Panc1 (cell line): ENCODE data around the gene ZCCHC14. TPM values are rescaled to one million over a fixed set of nuclear protein-coding genes. Genes with fewer than 3 reads are reported as not detected.

Experiments
- ATAC-seq: fragments of 200-7000 bp; cut with Tn5 transposase; 2 replicates; pipeline ENCODE4 v1.9.1; 2020; ENCODE audit warnings: mild to moderate bottlenecking, moderate library complexity
- BruUV-seq: library from RNA; stranded (reverse); fragments of 400-500 nt; replicated peaks from 2 replicates; lab custom pipeline; 2021; lab: Mats Ljungman, UMichigan
- CTCF ChIA-PET: fragments of 300-600 bp; sonication (Branson Sonifier 250); formaldehyde crosslinking; loops from one replicate; lab custom pipeline; 2022; ENCODE audit warnings: antibody characterized with exemption; lab: Charles Lee
- POLR2A ChIA-PET: fragments of 300-600 bp; sonication (Branson Sonifier 250); formaldehyde crosslinking; loops from one replicate; lab custom pipeline; 2022; ENCODE audit warnings: antibody characterized with exemption; lab: Charles Lee
- DNase-seq: peaks from one replicate; pipeline ENCODE4 v3.0.0-alpha.2; 2010; ENCODE audit warnings: low read depth, low spot score
- H3K27ac ChIP-seq: 2 replicates; pipeline ENCODE4 v1.5.1; 2011; ENCODE audit warnings: mild to moderate bottlenecking, low read length, inconsistent platforms
- H3K27me3 ChIP-seq: fragments of 200-500 bp; sonication (Bioruptor generic); 2 replicates; pipeline ENCODE4 v1.6.0; 2014; ENCODE audit warnings: low read length, inconsistent platforms; ENCODE audit not compliant: control insufficient read depth, insufficient read depth
- H3K36me3 ChIP-seq: fragments of 200-500 bp; sonication (Bioruptor generic); 2 replicates; pipeline ENCODE4 v1.5.1; 2014; ENCODE audit warnings: inconsistent platforms, mild to moderate bottlenecking, low read length, moderate library complexity; ENCODE audit not compliant: control insufficient read depth, insufficient read depth
- H3K4me1 ChIP-seq: 2 replicates; pipeline ENCODE4 v1.5.1; 2011; ENCODE audit warnings: inconsistent platforms, mild to moderate bottlenecking, low read length, moderate library complexity; ENCODE audit not compliant: control insufficient read depth, insufficient read depth
- H3K4me3 ChIP-seq, 2 experiments: 2 replicates each; pipeline ENCODE4 v1.5.1; 2011 to 2012; ENCODE audit warnings: low read depth in 2 of 2, low read length in 2 of 2, mild to moderate bottlenecking in 2 of 2, inconsistent platforms in 1 of 2, moderate library complexity in 1 of 2
- H3K9me3 ChIP-seq: fragments of 200-500 bp; sonication (Bioruptor generic); 2 replicates; pipeline ENCODE4 v1.5.1; 2014; ENCODE audit warnings: low read depth, mild to moderate bottlenecking, inconsistent platforms, low read length, moderate library complexity; ENCODE audit not compliant: control insufficient read depth, insufficient read depth
- CTCF ChIP-seq: fragments of 450-650 bp; IDR thresholded peaks from 2 replicates; pipeline ENCODE4 v1.5.1; 2017; ENCODE audit warnings: mild to moderate bottlenecking
- POLR2AphosphoS5 ChIP-seq: IDR thresholded peaks from 2 replicates; pipeline ENCODE4 v1.6.1; 2012; ENCODE audit warnings: mild to moderate bottlenecking, low read depth, low read length, moderate library complexity
- REST ChIP-seq, 2 experiments: IDR thresholded peaks; 2 replicates each; pipeline ENCODE4 v1.6.1; 2011 to 2012; ENCODE audit warnings: low read depth in 2 of 2, control low read depth in 1 of 2, low read length in 1 of 2, mild to moderate bottlenecking in 1 of 2, moderate library complexity in 1 of 2; ENCODE audit not compliant: insufficient read depth in 1 of 2
- SIN3A ChIP-seq: IDR thresholded peaks from 2 replicates; pipeline ENCODE4 v1.6.1; 2012; ENCODE audit warnings: low read depth, mild to moderate bottlenecking, low read length, moderate library complexity, borderline replicate concordance; ENCODE audit not compliant: insufficient read depth
- TCF7L2 ChIP-seq: IDR thresholded peaks from 2 replicates; pipeline ENCODE4 v1.6.1; 2011; ENCODE audit warnings: mild to moderate bottlenecking, low read depth, low read length, inconsistent platforms
- in situ Hi-C: cut with HindIII; loops from 2 replicates; pipeline ENCODE4 v1.10.0; 2016; ENCODE audit warnings: low sequenced_read_pairs, low pct_unique_long_range_greater_than_20kb
- intact Hi-C: fragments of 100-400 bp; cut with micrococcal nuclease; formaldehyde crosslinking; loops from one replicate; pipeline ENCODE4 v1.10.0; 2022; ENCODE audit not compliant: unreplicated experiment
- total RNA-seq: library from RNA; stranded (reverse); gene quantifications from one replicate; pipeline ENCODE4 v1.2.1, GENCODE V29; 2021; ENCODE audit not compliant: unreplicated experiment

ZCCHC14 gene
- total RNA-seq, 1 experiment from 2014 or later = 35.0 TPM

- DNase-seq (no peak), ATAC-seq (no peak)
- H3K36me3 ChIP-seq = no peaks in the 10 kb centered on the region; the same call in 1 of the 2 replicates
- no TSS peak for BruUV-seq
- H3K4me3 ChIP-seq = peak overlapping the region; percentile 55 to 61
- H3K4me1 ChIP-seq = peaks cover 1% of the 10 kb centered on the region
- intact Hi-C loops (no loop called here), in situ Hi-C loops (no loop called here)
- POLR2A ChIA-PET = interaction anchor here (0.7 kb wide), 1 partner anchor 15 kb away, joined by 10 read pairs; no protein-coding TSS in a partner anchor
- TF ChIP-seq TCF7L2 = no peak
- peak; percentile 71 to 72 for TF ChIP-seq REST (IDR thresholded peaks at IDR 0.05; ENCODE audit: insufficient read depth in 1 of 2, low read depth in 2 of 2, low read length in 1 of 2)
- TF ChIP-seq POLR2AphosphoS5 = no peak
- no peaks in the 10 kb centered on the region for H3K27me3 ChIP-seq
- H3K27ac ChIP-seq = peak overlapping the region; percentile 84
- H3K9me3 ChIP-seq = no peaks in the 10 kb centered on the region
- CTCF ChIA-PET = no interaction called here
Observed at GRCh38 chr16:87493608-87494280, 920 bp upstream of the ZCCHC14 start.

- TF ChIP-seq CTCF (no peak), POLR2AphosphoS5 (no peak), SIN3A (no peak), REST (IDR thresholded peaks at IDR 0.05; ENCODE audit: insufficient read depth in 1 of 2, low read depth in 2 of 2, low read length in 1 of 2) (no peak), TCF7L2 (no peak)
- POLR2A ChIA-PET = no interaction called here
- Histone ChIP-seq H3K27ac (no peak overlapping the region), H3K9me3 (no peaks in the 10 kb centered on the region), H3K4me1 (peaks cover 13% of the 10 kb centered on the region), H3K36me3 (no peaks in the 10 kb centered on the region; the same call in 1 of the 2 replicates), H3K4me3 (peak overlapping the region in 1 of 2 experiments; percentile 55; a peak in 2 of 4 replicates), H3K27me3 (no peaks in the 10 kb centered on the region)
- ATAC-seq (no peak), DNase-seq (no peak)
- CTCF ChIA-PET = no interaction called here
- in situ Hi-C loops = no loop called here
- intact Hi-C loops = no loop called here
- BruUV-seq = no TSS peak
Observed at GRCh38 chr16:87492291-87492630, 563 bp downstream of the ZCCHC14 start.
